K562 (cell line): ENCODE data around the gene CTDSPL. TPM values are rescaled to one million over a fixed set of nuclear protein-coding genes. Genes with fewer than 3 reads are reported as not detected.

Experiments
- BCLAF1 ChIP-seq, 2 experiments: fragments of 450-650 bp in 1 of 2; IDR thresholded peaks; 2 replicates each; pipeline ENCODE4 v1.6.1; 2011 to 2017; ENCODE audit warnings: low read depth in 2 of 2, antibody characterized with exemption in 1 of 2, borderline replicate concordance in 1 of 2, low read length in 1 of 2, mild to moderate bottlenecking in 1 of 2, mixed read lengths in 1 of 2; ENCODE audit not compliant: control insufficient read depth in 1 of 2
- CREM ChIP-seq: IDR thresholded peaks from 2 replicates; pipeline ENCODE4 v1.6.1; 2014; ENCODE audit warnings: antibody characterized with exemption, low read depth
- HDAC3 ChIP-seq: fragments of 450-650 bp; IDR thresholded peaks from 2 replicates; pipeline ENCODE4 v1.6.1; 2018; ENCODE audit warnings: borderline replicate concordance, mild to moderate bottlenecking, moderate library complexity; ENCODE audit not compliant: partially characterized antibody
- IFI16 ChIP-seq: fragments of 250-450 bp; sonication (Bioruptor Pico); IDR thresholded peaks from 2 replicates; pipeline ENCODE4 v2.1.2; 2022; ENCODE audit warnings: mild to moderate bottlenecking, inconsistent platforms
- IRF2 ChIP-seq: sonication (generic); formaldehyde crosslinking; IDR thresholded peaks from 2 replicates; pipeline ENCODE4 v1.8.1; 2022; ENCODE audit warnings: mild to moderate bottlenecking, missing genetic modification reagents
- MAFK ChIP-seq: IDR thresholded peaks from 2 replicates; pipeline ENCODE4 v1.6.1; 2011; ENCODE audit warnings: low read length, improper control_type of control experiment
- MCM2 ChIP-seq: fragments of 450-650 bp; IDR thresholded peaks from 2 replicates; pipeline ENCODE4 v1.6.1; 2017; ENCODE audit warnings: low read depth, mild to moderate bottlenecking
- MCM3 ChIP-seq: fragments of 450-650 bp; IDR thresholded peaks from 2 replicates; pipeline ENCODE4 v1.6.1; 2016
- MEF2A ChIP-seq: IDR thresholded peaks from 2 replicates; pipeline ENCODE4 v1.6.1; 2011; ENCODE audit warnings: low read depth, mild to moderate bottlenecking, low read length, moderate library complexity; ENCODE audit not compliant: control insufficient read depth
- MLX ChIP-seq, 2 experiments: fragments of 450-650 bp in 1 of 2; sonication (generic) in 1 of 2; formaldehyde crosslinking; conservative IDR thresholded peaks; 2 replicates each; pipeline versions ENCODE4 v1.4.0 to v1.8.1; 2020 to 2022; ENCODE audit warnings: mild to moderate bottlenecking in 1 of 2, missing genetic modification reagents in 1 of 2
- NEUROD1 ChIP-seq: fragments of 150-350 bp; IDR thresholded peaks from 2 replicates; pipeline ENCODE4 v1.6.1; 2014; ENCODE audit warnings: borderline replicate concordance, low read length, low read depth; ENCODE audit not compliant: partially characterized antibody
- NFRKB ChIP-seq: fragments of 450-650 bp; IDR thresholded peaks from 2 replicates; pipeline ENCODE4 v1.6.1; 2016; ENCODE audit warnings: low read depth
- NRF1 ChIP-seq, 2 experiments: fragments of 450-650 bp; IDR thresholded peaks in 1 of 2; conservative IDR thresholded peaks in 1 of 2; 2 replicates each; pipeline ENCODE4 v1.6.1; 2014; ENCODE audit warnings: mild to moderate bottlenecking in 2 of 2
- POLR2AphosphoS2 ChIP-seq: IDR thresholded peaks from 2 replicates; pipeline ENCODE4 v1.6.1; 2012; ENCODE audit warnings: low read length, improper control_type of control experiment
- RAD21 ChIP-seq, 2 experiments: fragments of 250-450 bp in 1 of 2; fragments of 450-650 bp in 1 of 2; sonication (Bioruptor Pico) in 1 of 2; formaldehyde crosslinking in 1 of 2; IDR thresholded peaks in 1 of 2; conservative IDR thresholded peaks in 1 of 2; 2 replicates each; pipeline versions ENCODE4 v1.4.0 to v1.8.0; 2020 to 2022; ENCODE audit warnings: mild to moderate bottlenecking in 2 of 2, moderate library complexity in 1 of 2
- SP1 ChIP-seq: sonication (generic); formaldehyde crosslinking; IDR thresholded peaks from 2 replicates; pipeline ENCODE4 v1.8.1; 2022; ENCODE audit warnings: mild to moderate bottlenecking, missing genetic modification reagents
- ZNF133 ChIP-seq: fragments of 250-450 bp; sonication (Bioruptor Pico); IDR thresholded peaks from 2 replicates; pipeline ENCODE4 v1.4.0; 2020; ENCODE audit warnings: mild to moderate bottlenecking
- ZNF311 ChIP-seq: fragments of 250-450 bp; sonication (Bioruptor Pico); IDR thresholded peaks from 2 replicates; pipeline ENCODE4 v1.4.0; 2020; ENCODE audit warnings: mild to moderate bottlenecking, moderate library complexity
- ZNF316 ChIP-seq: fragments of 450-650 bp; IDR thresholded peaks from 2 replicates; pipeline ENCODE4 v1.6.1; 2016
- ZNF444 ChIP-seq: fragments of 250-450 bp; sonication (Bioruptor Pico); IDR thresholded peaks from 2 replicates; pipeline ENCODE4 v1.4.0; 2020; ENCODE audit warnings: mild to moderate bottlenecking, moderate library complexity
- ZSCAN29 ChIP-seq: fragments of 450-650 bp; IDR thresholded peaks from 2 replicates; pipeline ENCODE4 v1.6.1; 2017
- polyA plus RNA-seq, 8 experiments: library from polyadenylated mRNA; depleted of rRNA in 4 of 8; stranded (reverse) in 5 of 8; unstranded in 3 of 8; fragments of >200 nt; fragmentation: Nextera tagmentation in 2 of 8; fragmentation: Illumina TruSeq in 1 of 8; extraction: Ambion mirVana in 2 of 8; extraction: Trizol in 1 of 8; gene quantifications; 2 replicates each; pipeline versions ENCODE4 v1.2.1 to v1.2.3, GENCODE V29; 2011 to 2014; ENCODE audit warnings: inconsistent platforms in 1 of 8, missing spikeins in 1 of 8
- total RNA-seq, 7 experiments: library from RNA; depleted of rRNA in 6 of 7; stranded (reverse); fragments of >200 nt in 6 of 7; fragmentation: Illumina TruSeq in 2 of 7; extraction: Trizol in 2 of 7; gene quantifications; 2 replicates each; pipeline versions ENCODE4 v1.2.1 to v1.2.3, GENCODE V29; 2011 to 2021; ENCODE audit warnings: low replicate concordance in 1 of 7
- TF ChIP-seq, protein P1 (sequence below): sonication (generic); formaldehyde crosslinking; IDR thresholded peaks from 2 replicates; pipeline ENCODE4 v1.8.0; 2023; ENCODE audit warnings: missing genetic modification reagents, mild to moderate bottlenecking, borderline replicate concordance

The CTDSPL gene
- total and polyA plus RNA-seq, 9 of the 15 experiments (the other 6 are each of a cell fraction or from before 2014, with no cell fraction given) = 5.1 to 19.3 (median 11.3) TPM

DNA sequence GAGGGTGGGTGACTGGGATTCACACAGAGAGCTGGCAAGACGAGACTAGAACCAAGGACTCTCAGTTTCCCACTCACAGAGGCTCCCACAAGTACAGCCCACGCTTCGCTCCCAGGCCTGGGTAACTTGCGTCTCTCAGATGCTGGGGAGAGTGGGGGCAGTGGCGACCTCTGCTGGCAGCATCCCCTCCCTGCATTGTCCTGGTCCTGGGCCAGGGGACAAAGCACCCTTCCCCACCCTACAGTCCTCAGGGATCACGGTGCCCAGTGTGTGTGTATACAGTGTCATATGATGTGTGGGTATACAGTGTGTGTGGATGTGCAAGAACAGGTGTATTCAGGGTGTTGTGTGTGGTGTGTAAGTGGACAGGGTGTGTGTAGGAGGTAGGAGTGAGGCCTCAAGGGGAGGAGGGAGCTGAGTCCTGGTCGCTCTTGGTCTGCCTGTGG lies 141.7 kb downstream of the CTDSPL start (continued):
- TF ChIP-seq, protein P1, sequence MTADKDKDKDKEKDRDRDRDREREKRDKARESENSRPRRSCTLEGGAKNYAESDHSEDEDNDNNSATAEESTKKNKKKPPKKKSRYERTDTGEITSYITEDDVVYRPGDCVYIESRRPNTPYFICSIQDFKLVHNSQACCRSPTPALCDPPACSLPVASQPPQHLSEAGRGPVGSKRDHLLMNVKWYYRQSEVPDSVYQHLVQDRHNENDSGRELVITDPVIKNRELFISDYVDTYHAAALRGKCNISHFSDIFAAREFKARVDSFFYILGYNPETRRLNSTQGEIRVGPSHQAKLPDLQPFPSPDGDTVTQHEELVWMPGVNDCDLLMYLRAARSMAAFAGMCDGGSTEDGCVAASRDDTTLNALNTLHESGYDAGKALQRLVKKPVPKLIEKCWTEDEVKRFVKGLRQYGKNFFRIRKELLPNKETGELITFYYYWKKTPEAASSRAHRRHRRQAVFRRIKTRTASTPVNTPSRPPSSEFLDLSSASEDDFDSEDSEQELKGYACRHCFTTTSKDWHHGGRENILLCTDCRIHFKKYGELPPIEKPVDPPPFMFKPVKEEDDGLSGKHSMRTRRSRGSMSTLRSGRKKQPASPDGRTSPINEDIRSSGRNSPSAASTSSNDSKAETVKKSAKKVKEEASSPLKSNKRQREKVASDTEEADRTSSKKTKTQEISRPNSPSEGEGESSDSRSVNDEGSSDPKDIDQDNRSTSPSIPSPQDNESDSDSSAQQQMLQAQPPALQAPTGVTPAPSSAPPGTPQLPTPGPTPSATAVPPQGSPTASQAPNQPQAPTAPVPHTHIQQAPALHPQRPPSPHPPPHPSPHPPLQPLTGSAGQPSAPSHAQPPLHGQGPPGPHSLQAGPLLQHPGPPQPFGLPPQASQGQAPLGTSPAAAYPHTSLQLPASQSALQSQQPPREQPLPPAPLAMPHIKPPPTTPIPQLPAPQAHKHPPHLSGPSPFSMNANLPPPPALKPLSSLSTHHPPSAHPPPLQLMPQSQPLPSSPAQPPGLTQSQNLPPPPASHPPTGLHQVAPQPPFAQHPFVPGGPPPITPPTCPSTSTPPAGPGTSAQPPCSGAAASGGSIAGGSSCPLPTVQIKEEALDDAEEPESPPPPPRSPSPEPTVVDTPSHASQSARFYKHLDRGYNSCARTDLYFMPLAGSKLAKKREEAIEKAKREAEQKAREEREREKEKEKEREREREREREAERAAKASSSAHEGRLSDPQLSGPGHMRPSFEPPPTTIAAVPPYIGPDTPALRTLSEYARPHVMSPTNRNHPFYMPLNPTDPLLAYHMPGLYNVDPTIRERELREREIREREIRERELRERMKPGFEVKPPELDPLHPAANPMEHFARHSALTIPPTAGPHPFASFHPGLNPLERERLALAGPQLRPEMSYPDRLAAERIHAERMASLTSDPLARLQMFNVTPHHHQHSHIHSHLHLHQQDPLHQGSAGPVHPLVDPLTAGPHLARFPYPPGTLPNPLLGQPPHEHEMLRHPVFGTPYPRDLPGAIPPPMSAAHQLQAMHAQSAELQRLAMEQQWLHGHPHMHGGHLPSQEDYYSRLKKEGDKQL (CRISPR knock-in tag) = no peak
- 0 out of 2 replicates have a peak, but pooled peaks have one; percentile 26 for TF ChIP-seq ZNF133 (CRISPR knock-in tag)
- TF ChIP-seq SP1 (CRISPR knock-in tag) = peak; percentile 54; the same call in 1 of the 2 replicates
- no peak for TF ChIP-seq ZNF444 (CRISPR knock-in tag)
- TF ChIP-seq BCLAF1 (IDR thresholded peaks at IDR 0.05; ENCODE audit: borderline replicate concordance in 1 of 2, control insufficient read depth in 1 of 2, low read depth in 2 of 2, low read length in 1 of 2) = no peak
- no peak for TF ChIP-seq IFI16 (CRISPR knock-in tag)
- no peak for TF ChIP-seq MAFK
- TF ChIP-seq ZSCAN29 = no peak
- no peak for TF ChIP-seq MCM2
- no peak for TF ChIP-seq MEF2A
- TF ChIP-seq POLR2AphosphoS2 = no peak
- TF ChIP-seq RAD21 (CRISPR knock-in tag; conservative IDR thresholded peaks at IDR 0.05 in 1 of 2, IDR thresholded peaks at IDR 0.05 in 1 of 2) = peak; percentile 72 to 87
- no peak for TF ChIP-seq NFRKB
- no peak for TF ChIP-seq ZNF311 (CRISPR knock-in tag)
- TF ChIP-seq NRF1 (conservative IDR thresholded peaks at IDR 0.05 in 1 of 2, IDR thresholded peaks at IDR 0.05 in 1 of 2) = no peak
- peak in 1 of 2 experiments; percentile 62; a peak in 1 of 4 replicates for TF ChIP-seq MLX (CRISPR knock-in tag; conservative IDR thresholded peaks at IDR 0.05)
- no peak for TF ChIP-seq CREM
- TF ChIP-seq HDAC3 = no peak
- TF ChIP-seq IRF2 (CRISPR knock-in tag) = no peak
- TF ChIP-seq ZNF316 = no peak
- TF ChIP-seq NEUROD1 = no peak
- TF ChIP-seq MCM3 = no peak
